ENCODE measurements around the gene MYOZ2.
"Not testable (repeated sequence)": the region's sequence is repeated elsewhere in the genome, so short reads cannot be mapped to it uniquely, and the experiment has no call there.

MYOZ2 gene

GRCh38 chr4:119130365-119131065 is 5.1 kb upstream of the MYOZ2 start:
- DNase-seq = no peak

DNA sequence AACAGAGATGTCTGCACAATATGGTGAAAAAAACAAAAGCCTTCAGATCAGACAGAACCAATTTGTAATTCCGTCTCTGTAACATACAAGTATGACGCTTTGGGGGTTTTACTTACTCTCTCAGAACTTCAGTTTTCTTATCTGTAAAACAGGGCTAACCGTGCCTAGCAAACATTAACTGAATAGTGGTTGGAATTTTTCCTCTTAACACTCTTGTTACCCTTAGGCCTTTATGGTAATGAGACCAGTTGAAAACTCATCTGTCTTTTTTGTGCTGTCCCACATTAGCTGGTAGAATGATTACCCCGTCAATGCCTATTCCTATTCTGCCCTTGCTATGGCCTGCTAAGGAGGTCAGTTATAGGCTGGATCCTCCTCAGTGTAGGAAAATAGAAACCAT is 4.5 kb upstream of the MYOZ2 start:
- no peak for DNase-seq

DNA sequence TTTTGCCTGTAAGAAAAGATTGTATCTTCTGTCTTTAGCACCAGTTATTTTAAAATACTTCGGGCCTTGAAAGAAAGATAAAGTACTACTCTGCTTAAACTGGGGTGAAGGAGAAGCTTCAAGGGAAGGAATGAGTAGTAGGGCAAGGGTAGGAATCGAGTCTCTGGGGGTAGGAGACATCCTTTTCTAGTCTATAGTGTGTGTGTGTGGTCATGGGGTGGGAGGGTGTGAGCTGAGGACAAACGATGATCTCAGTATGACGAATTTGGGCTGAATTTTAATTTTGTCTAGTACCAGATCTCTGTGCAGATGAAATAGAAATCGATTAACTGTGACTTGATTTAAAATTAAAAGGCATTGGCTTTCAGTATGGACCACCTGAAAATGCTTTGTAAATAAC is 3.3 kb upstream of the MYOZ2 start:
- no peak for DNase-seq

GRCh38 chr4:119136546-119136945 is 914 bp downstream of the MYOZ2 start:
- DNase-seq = no peak

- DNase-seq = no peak
Measured at GRCh38 chr4:119138046-119138445, 2.4 kb downstream of the MYOZ2 start.

GRCh38 chr4:119139311-119139710 is 3.7 kb downstream of the MYOZ2 start:
- no peak for DNase-seq

GRCh38 chr4:119139822-119140252 is 4.2 kb downstream of the MYOZ2 start:
- DNase-seq = no peak

DNA sequence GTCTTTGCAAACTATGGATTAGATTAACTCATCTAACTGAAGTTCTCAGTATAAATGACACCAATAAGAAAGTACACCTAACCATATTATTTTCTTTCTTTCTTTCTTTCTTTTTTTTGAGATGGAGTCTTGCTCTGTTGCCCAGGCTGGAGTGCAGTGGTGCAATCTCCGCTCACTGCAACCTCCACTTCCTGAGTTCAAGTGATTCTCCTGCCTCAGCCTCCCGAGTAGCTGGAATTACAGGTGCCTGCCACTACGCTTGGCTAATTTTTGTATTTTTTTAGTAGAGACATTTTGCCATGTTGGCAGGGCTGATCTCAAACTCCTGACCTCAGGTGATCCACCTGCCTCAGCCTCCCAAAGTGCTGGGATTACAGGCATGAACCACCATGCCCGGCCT is 5.7 kb downstream of the MYOZ2 start:
- DNase-seq = not testable (repeated sequence)

GRCh38 chr4:119142833-119143232 is 7.2 kb downstream of the MYOZ2 start:
- DNase-seq = no peak

DNA sequence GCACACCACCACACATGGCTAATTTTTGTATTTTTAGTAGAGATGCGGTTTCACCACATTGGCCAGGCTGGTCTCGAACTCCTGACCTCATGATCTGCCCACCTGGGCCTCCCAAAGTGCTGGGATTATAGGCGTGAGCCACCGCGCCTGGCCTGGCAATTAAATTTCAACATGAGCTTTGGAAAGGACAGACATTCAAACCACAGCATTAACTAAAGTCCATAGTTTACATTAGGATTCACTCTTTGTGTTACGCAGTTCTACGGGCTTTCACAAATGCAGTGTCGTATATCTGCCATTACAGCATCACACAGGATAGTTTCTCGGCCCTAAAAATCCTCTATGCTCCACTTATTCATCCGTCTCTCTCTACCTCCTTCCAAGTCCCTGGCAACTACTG is 7.7 kb downstream of the MYOZ2 start:
- not testable (repeated sequence) for DNase-seq

GRCh38 chr4:119149110-119149509 is 13.5 kb downstream of the MYOZ2 start:
- DNase-seq = no peak

GRCh38 chr4:119151161-119151560 is 15.5 kb downstream of the MYOZ2 start:
- no peak for DNase-seq

- DNase-seq = no peak
Measured at GRCh38 chr4:119152741-119153140, 17.1 kb downstream of the MYOZ2 start.

GRCh38 chr4:119162174-119162573 is 26.5 kb downstream of the MYOZ2 start:
- DNase-seq = no peak

GRCh38 chr4:119165767-119166166 is 30.1 kb downstream of the MYOZ2 start:
- no peak for DNase-seq

- DNase-seq = no peak
Measured at GRCh38 chr4:119170195-119170594, 34.6 kb downstream of the MYOZ2 start.

DNA sequence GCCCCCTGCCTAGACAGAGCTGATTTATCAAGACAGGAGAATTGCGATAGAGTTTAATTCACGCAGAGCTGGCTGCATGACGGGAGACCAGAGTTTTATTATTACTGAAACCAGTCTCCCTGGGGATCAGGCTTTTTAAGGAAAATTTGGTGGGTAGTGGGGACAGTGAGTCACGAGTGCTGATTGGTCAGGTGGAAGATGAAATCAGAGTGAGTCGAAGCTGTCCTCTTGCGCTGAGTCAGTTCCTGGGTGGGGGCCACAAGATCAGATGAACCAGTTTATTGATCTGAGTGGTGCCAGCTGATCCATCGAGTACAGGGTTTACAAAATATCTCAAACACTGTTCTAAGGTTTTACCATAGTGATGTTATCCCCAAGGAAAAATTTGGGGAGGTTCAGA is 36.6 kb downstream of the MYOZ2 start:
- DNase-seq = no peak

DNA sequence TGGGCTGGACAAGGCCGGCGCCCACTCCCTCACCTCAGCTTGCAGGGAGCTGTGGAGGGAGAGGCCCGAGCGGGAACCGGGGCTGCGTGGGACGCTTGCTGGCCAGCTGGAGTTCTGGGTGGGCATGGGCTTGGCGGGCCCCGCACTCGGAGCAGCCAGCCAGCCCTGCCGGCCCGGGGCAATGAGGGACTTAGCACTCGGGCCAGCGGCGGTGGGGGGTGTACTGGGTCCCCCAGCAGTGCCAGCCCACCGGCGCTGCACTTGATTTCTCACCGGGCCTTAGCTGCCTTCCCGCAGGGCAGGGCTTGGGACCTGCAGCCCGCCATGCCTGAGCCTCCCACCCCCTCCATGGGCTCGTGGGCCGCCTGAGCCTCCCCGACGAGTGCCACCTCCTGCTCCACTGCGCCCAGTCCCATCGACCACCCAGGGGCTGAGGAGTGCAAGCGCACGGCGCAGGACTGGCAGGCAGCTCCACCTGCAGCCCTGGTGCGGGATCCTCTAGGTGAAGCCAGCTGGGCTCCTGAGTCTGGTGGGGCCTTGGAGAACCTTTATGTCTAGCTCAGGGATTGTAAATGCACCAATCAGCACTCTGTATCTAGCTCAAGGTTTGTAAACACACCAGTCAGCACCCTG is 38.2 kb downstream of the MYOZ2 start:
- not testable (repeated sequence) for DNase-seq

- DNase-seq = no peak
Measured at GRCh38 chr4:119179011-119179410, 43.4 kb downstream of the MYOZ2 start.

GRCh38 chr4:119184128-119184527 is 48.5 kb downstream of the MYOZ2 start:
- DNase-seq = no peak

DNA sequence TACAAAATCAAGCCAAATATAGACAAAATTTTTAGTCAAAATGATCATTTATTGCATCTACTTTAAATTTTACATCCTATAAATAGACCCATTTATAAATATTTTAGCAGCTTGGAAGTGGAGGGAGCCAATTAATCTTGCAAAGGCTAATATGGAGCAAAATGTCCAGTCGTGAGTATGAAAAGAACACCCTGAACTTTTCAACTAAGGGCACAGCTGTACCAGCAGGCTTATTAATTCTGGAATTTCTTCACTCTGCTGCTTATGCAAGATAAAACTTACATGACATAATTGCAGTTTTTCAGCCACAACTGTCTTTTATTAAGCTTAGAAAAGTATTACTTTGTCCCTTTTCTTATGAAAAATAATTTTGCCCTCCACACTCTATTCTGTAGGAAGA is 54.0 kb downstream of the MYOZ2 start:
- DNase-seq = no peak

GRCh38 chr4:119190354-119190753 is 54.7 kb downstream of the MYOZ2 start:
- no peak for DNase-seq

- DNase-seq = no peak
Measured at GRCh38 chr4:119191505-119191904, 55.9 kb downstream of the MYOZ2 start.

GRCh38 chr4:119197772-119198212 is 62.2 kb downstream of the MYOZ2 start:
- DNase-seq = no peak

DNA sequence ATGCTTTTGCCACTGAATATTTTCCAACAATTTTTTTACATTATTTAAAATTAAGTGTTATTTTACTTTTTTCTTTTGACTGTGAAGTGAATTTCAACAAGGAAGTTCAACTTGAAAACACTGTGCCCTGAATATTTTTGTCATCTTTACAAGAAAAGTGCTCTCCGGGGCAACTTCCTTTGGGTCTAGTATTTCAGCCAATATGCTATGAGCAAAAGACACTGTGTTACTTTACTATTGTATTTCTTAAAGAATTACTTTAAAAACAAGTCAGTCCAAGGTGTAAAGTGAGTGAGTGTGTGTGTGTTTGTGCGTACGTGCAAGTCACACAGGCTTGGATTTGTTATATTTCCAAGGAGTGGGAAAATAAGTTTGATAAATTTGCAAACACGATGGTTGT is 69.3 kb downstream of the MYOZ2 start:
- no peak for DNase-seq
